MG63 (cell line): ENCODE measurements around the gene ZNF491. TPM values are rescaled to one million over a fixed set of nuclear protein-coding genes. Genes with fewer than 3 reads are reported as not detected.
A peak's percentile ranks its signal among the peaks of the same experiment; 100 is the strongest.
"Not testable (repeated sequence)": the region's sequence is repeated elsewhere in the genome, so short reads cannot be mapped to it uniquely, and the experiment has no call there.

Experiments
- DNase-seq: peaks from one replicate; pipeline ENCODE4 v3.0.0-alpha.2; 2020
- H3K27me3 ChIP-seq: fragments of 250-450 bp; sonication (Bioruptor Pico); 2 replicates; pipeline ENCODE4 v1.5.1; 2020; ENCODE audit warnings: mild to moderate bottlenecking, moderate library complexity
- H3K36me3 ChIP-seq: fragments of 250-450 bp; sonication (Bioruptor Pico); 2 replicates; pipeline ENCODE4 v1.5.1; 2020; ENCODE audit warnings: mild to moderate bottlenecking, moderate library complexity
- H3K4me3 ChIP-seq: fragments of 250-450 bp; sonication (Bioruptor Pico); 2 replicates; pipeline ENCODE4 v1.5.1; 2020; ENCODE audit warnings: mild to moderate bottlenecking, moderate library complexity
- H3K9me3 ChIP-seq: fragments of 250-450 bp; sonication (Bioruptor Pico); 2 replicates; pipeline ENCODE4 v1.5.1; 2020; ENCODE audit warnings: mild to moderate bottlenecking, moderate library complexity
- total RNA-seq: library from RNA; depleted of rRNA; stranded (reverse); fragments of >200 nt; shearing (Covaris generic); gene quantifications from 2 replicates; pipeline ENCODE4 v1.2.3, GENCODE V29; 2014; ENCODE audit warnings: low replicate concordance; rRNA removed

The ZNF491 gene
- not detected in 2 replicates for total RNA-seq

DNA sequence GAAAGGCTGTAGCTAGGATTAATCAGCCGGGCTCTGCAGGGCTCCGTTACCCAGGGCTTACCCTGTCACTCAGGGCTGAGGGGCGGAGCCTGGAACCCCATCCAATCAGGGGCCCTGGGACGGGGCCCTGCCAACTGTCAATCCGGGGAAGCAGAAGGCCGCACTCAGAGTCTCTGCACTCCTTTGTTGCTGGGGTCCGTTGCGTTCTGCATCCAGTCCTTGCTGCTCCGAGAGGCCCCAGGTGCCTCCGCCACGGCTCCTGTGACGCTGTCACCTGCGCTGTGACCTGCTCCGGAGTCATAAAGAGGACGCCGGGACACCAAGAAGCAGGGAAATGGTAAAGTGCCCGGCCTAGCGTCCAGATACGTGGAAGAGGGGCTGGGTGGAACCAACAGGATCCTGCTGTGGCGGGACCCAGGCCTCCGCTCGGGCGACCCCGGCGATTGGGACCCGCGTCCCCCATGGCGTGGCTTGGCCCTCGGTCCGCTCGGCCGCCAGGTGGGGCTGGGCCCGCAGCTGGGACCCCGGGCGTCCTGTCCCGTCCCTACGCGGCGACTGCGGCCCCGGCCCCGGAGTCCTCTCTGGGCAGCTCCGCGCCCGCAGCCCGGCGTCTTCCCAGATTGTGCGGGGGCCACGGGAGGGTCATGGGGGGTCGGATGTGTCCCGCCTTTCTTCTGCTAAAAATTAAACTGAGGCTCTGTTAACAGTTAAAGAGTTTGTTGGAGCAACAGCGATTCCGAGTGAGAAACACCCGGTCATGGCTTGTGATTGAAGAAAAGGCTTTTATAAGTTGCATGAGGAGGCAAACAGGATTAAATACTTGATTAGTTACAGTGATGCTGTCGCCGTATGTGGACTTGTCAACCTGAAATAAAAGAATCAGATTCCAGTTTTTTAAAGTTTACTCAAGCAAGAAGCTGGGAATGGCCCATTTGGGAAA is at the start of gene ZNF491:
TSS of gene ZNF491 (plus strand) at position 133 of the 940 bp plus-strand sequence. CDS start 7,431 bp downstream, outside the sequence.
- peak; percentile 54 for DNase-seq
- Histone ChIP-seq H3K36me3 (no peaks in the 10 kb centered on the region), H3K27me3 (no peaks in the 10 kb centered on the region), H3K9me3 (peaks cover 30% of the 10 kb centered on the region), H3K4me3 (no peak within 1 kb of the TSS)

DNA sequence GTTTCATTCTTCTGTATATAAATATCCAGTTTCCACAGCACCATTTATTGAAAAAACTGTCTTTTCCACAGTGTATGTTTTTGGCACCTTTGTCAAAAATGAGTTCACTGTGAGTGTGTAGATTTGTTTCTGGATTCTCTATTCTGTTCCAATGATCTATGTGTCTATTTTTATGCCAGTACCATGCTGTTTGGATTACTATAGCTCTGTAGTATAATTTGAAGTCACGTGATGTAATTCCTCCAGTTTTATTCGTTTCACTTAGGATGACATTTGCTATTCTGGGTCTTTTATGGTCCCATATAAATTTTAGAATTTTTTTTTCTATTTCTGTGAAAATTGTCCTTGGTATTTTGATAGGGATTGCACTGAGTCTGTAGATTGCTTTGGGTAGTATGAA is 48.6 kb upstream of the ZNF491 start:
- peaks cover 58% of the 10 kb centered on the region for H3K9me3 ChIP-seq
- H3K27me3 ChIP-seq, result no peaks in the 10 kb centered on the region
- no peak for DNase-seq
- no peaks in the 10 kb centered on the region for H3K36me3 ChIP-seq
- H3K4me3 ChIP-seq, result no peak overlapping the region

- Histone ChIP-seq H3K4me3 (no peak overlapping the region), H3K9me3 (peaks cover 71% of the 10 kb centered on the region), H3K27me3 (no peaks in the 10 kb centered on the region), H3K36me3 (no peaks in the 10 kb centered on the region)
- DNase-seq, result no peak
These were observed 46.0 kb upstream of the ZNF491 start for GRCh38 chr19:11752244-11752736.

DNA sequence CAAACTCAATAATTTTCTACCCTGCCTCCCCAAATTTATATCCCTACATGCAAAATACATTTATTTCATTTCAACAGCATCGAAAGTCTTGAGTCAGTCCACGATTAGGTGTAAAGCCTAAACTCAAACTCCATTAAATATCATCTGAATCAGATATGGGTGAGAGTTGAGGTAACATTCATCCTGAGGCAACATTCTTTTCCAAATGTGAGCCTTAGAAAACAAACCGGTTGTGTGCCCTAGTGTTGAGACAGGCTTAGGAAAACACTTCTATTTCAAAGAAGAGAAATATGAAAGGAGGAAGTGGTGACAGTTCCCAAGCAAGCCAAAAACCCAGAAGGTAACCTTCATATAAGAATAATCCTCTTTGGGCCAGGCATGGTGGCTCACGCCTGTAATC is 43.7 kb upstream of the ZNF491 start:
- DNase-seq, result no peak
- no peaks in the 10 kb centered on the region for H3K36me3 ChIP-seq
- H3K27me3 ChIP-seq, result no peaks in the 10 kb centered on the region
- H3K4me3 ChIP-seq, result no peak overlapping the region
- H3K9me3 ChIP-seq, result peaks cover 66% of the 10 kb centered on the region

DNA sequence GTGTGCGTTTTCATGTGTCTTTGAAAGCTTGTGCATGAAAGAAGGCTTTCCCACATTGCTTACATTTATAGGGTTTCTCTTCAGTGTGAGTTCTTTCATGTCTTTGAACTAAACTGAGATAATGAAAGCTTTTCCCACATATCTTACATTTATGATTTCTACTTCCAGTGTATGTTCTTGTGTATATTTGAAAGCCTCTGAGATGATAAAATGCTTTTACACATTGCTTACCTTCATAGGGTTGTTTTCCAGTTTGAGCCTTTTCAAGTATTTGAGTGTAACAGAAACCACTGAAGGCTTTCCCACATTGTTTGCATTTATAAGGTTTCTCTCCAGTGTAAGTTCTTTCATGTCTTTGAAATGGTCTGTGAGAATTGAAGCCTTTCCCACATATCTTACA is 41.4 kb upstream of the ZNF491 start:
- Histone ChIP-seq H3K9me3 (peaks cover 52% of the 10 kb centered on the region), H3K36me3 (no peaks in the 10 kb centered on the region), H3K27me3 (no peaks in the 10 kb centered on the region), H3K4me3 (no peak overlapping the region)
- DNase-seq, result no peak

DNA sequence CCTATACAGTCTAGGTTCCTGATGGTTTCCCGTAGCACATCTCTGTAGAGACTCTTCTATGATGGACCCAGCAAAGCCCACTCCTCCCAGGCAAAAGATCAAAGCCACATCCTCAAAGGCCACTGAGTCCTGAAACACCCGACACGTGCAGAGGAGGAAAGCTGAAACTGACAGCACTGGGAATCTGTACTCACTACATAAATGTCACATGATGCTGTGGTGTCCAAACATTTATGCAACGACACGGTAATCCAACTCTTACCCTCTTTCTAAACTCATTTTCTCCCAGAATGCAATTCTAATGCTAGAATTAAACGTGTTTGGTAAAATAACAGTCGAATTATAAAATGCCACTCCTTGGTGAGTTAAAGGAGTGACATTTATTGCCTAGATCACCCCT is 38.5 kb upstream of the ZNF491 start:
- no peak for DNase-seq
- peaks cover 36% of the 10 kb centered on the region for H3K9me3 ChIP-seq
- H3K27me3 ChIP-seq, result no peaks in the 10 kb centered on the region
- H3K4me3 ChIP-seq, result no peak overlapping the region
- no peaks in the 10 kb centered on the region for H3K36me3 ChIP-seq

DNA sequence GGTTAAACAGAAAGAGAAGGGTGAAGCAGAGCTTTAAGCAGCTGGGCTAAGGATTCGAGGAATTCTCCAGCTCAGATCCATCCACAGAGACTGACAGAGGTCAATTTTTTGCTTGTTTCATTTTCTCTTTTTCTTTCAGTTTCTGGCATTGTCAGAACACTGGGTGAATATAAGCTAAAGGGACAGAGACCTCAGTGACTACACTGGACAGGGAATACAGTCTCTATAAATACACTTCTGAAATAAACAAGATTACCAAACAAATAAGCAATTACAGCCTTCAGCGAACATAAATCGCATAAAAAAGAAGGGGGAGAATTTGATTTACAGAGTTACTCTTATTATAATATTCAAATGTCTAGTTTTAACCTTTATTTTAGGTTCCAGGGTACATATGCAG is 35.2 kb upstream of the ZNF491 start:
- peaks cover 19% of the 10 kb centered on the region for H3K9me3 ChIP-seq

DNA sequence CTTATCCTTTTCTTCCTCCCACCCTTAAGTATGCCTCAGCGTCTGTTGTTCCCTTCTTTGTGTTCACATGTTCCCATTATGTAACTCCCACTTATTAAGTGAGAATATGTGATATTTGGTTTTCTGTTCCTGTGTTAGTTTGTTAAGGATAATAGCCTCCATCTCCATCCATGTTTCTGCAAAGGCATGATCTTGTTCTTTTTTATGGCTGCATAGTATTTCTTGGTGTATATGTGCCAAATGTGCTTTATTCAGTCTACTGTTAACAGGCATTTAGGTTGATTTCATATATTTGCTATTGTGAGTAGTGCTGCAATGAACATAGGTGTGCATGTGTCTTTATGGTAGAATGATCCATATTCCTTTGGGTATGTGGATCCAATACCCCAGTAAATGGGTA is 34.7 kb upstream of the ZNF491 start:
- H3K27me3 ChIP-seq, result no peaks in the 10 kb centered on the region

More for the DNA sequence above, 35.2 kb upstream of the ZNF491 start:
- no peaks in the 10 kb centered on the region for H3K27me3 ChIP-seq
- peaks cover 2% of the 10 kb centered on the region for H3K36me3 ChIP-seq
- H3K4me3 ChIP-seq, result no peak overlapping the region
- DNase-seq, result no peak

DNA sequence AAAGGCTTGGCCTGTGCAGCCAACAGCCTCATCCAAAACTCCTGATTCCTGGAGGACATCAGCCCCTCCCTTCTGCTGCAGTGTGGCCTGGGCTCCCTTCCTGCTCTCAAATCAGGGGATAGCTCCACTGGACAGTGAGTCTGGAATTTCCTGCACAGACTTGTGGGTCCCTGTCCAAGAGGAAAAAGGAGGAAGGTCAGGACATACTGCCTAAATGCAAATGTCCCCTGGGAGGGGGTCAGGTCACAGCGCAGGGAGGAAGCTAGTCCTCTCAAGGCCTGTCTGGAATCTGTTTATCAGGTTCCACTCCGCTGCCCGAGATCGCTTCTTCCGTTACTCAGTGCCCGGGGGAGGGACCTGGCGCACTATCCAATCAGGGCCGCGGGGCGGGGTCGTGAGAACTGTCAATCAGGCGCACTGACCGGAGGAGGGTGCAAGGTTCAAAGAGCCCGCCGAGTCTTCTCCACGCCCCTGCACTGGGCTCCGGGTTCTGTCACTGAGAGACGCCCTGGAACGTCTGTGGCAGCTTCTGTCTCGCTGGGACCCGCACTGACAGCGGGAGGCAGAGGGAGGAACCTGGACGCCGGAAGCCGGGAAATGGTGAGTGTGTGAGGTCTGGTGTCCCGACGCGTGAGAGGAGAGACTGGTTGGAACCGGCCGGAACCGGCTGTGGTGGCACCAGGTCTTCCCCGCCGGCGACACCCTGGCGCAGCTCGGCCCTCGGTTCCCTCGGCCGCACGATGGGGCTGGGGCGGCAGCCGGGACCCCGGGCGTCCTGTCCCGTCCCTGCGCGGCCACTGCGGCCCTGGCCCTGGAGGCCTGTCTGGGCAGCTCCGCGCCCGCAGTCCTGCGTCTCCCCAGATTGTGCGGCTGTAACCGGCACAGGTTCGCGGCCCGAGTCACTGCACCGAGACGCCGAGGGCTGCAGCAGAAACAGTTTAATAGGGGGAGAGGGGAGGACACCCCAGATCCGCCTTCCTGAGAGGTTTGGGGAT is 31.4 kb upstream of the ZNF491 start, which contains the start of gene ZNF441:
TSS of gene ZNF441 (plus strand) at position 404 of the 995 bp plus-strand sequence. CDS start at position 598, 194 bp downstream.
- Histone ChIP-seq H3K27me3 (no peaks in the 10 kb centered on the region), H3K9me3 (peaks cover 38% of the 10 kb centered on the region)
- peak; percentile 99 for DNase-seq

More for the DNA sequence above, 34.7 kb upstream of the ZNF491 start:
- peaks cover 22% of the 10 kb centered on the region for H3K9me3 ChIP-seq
- H3K36me3 ChIP-seq, result peaks cover 7% of the 10 kb centered on the region
- no peak overlapping the region for H3K4me3 ChIP-seq
- no peak for DNase-seq

DNA sequence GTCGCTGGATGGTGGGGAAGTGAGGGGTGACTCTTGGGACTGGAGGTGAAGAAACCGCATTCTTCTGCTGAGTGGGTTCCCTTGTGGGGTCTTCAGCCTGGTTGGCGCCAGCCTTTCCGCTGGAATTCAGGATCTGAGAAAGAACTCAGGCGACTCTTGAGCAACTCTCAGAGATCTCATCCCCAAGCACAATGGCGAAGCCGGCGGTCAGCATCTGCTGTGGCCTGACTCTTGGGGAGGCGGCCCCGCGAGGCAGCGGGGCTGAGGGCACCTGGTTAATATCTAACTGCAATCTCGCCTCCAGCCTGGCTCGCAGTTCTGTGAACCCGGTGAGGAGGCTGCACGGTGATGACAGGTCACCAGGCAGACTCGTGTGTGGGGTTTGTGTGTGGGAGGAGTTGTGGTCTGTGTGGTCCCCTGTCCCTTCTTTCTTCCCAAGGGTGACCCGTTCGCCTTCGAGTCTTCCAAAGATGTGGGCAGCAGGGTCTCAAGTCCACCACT is 30.6 kb upstream of the ZNF491 start:
- peaks cover 36% of the 10 kb centered on the region for H3K36me3 ChIP-seq
- DNase-seq, result peak; percentile 45
- peaks cover 41% of the 10 kb centered on the region for H3K9me3 ChIP-seq
- H3K27me3 ChIP-seq, result no peaks in the 10 kb centered on the region
- H3K4me3 ChIP-seq, result peak overlapping the region; percentile 91

More for the DNA sequence above, 31.4 kb upstream of the ZNF491 start, which contains the start of gene ZNF441:
- peaks cover 30% of the 10 kb centered on the region for H3K36me3 ChIP-seq
- H3K4me3 ChIP-seq, result peak within 1 kb of the TSS; percentile 91

GRCh38 chr19:11769995-11770394 is 28.3 kb upstream of the ZNF491 start:
- H3K36me3 ChIP-seq, result peaks cover 40% of the 10 kb centered on the region
- DNase-seq, result no peak
- no peaks in the 10 kb centered on the region for H3K27me3 ChIP-seq
- H3K4me3 ChIP-seq, result no peak overlapping the region
- H3K9me3 ChIP-seq, result peaks cover 58% of the 10 kb centered on the region

- not testable (repeated sequence) for DNase-seq, H3K4me3 ChIP-seq, H3K27me3 ChIP-seq
- Histone ChIP-seq H3K9me3 (peaks cover 66% of the 10 kb centered on the region), H3K36me3 (peaks cover 40% of the 10 kb centered on the region)
These were observed 26.8 kb upstream of the ZNF491 start for GRCh38 chr19:11771520-11771919.

DNA sequence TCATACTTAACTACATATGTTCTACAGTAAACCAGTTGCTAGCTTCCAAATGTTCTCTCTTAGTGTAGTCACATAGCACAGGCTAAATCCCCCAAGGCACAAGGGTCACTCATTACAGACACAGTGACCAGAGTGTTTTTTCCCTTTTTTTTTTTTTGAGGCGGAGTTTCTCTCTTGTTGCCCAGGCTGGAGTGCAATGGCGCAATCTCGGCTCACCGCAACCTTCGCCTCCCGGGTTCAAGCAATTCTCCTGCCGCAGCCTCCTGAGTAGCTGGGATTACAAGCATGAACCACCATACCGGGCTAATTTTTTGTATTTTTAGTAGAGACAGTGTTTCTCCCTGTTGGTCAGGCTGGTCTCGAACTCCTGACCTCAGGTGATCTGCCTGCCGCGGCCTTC is 21.7 kb upstream of the ZNF491 start:
- H3K9me3 ChIP-seq, result peaks cover 83% of the 10 kb centered on the region
- H3K27me3 ChIP-seq, H3K4me3 ChIP-seq, DNase-seq: not testable (repeated sequence)
- peaks cover 59% of the 10 kb centered on the region for H3K36me3 ChIP-seq

- DNase-seq, result no peak
- Histone ChIP-seq H3K9me3 (peaks cover 90% of the 10 kb centered on the region), H3K27me3 (no peaks in the 10 kb centered on the region), H3K36me3 (peaks cover 77% of the 10 kb centered on the region), H3K4me3 (no peak overlapping the region)
These were observed 17.8 kb upstream of the ZNF491 start for GRCh38 chr19:11780431-11781020.

GRCh38 chr19:11781295-11782057 is 16.8 kb upstream of the ZNF491 start:
- Histone ChIP-seq H3K27me3 (no peaks in the 10 kb centered on the region), H3K4me3 (no peak overlapping the region), H3K9me3 (peaks cover 90% of the 10 kb centered on the region), H3K36me3 (peaks cover 77% of the 10 kb centered on the region)
- DNase-seq, result no peak
